Heart right ventricle (tissue), 16 donors: Measurements from ENCODE around the gene KRT85. TPM values are rescaled to one million over a fixed set of nuclear protein-coding genes. Genes with fewer than 3 reads are reported as not detected.

Experiments
- ATAC-seq, 8 donors: fragments of 200-7000 bp; cut with Tn5 transposase; one replicate each; pipeline ENCODE4 v1.9.1; 2020; ENCODE audit warnings: mild to moderate bottlenecking in 8 of 8, moderate library complexity in 8 of 8, moderate number of reproducible peaks in 1 of 8
- DNase-seq, 2 donors: peaks; one replicate each; pipeline ENCODE4 v3.0.0-alpha.2; 2020
- H3K27ac ChIP-seq, 10 donors: fragments of 200-600 bp; sonication (generic) in 2 of 10; one replicate each; pipeline versions ENCODE4 v1.5.0 to v1.8.0; 2020 to 2022; ENCODE audit warnings: mild to moderate bottlenecking in 3 of 10
- H3K27me3 ChIP-seq, 7 donors: fragments of 200-600 bp; one replicate each; pipeline ENCODE4 v1.8.0; 2021 to 2022; ENCODE audit warnings: mild to moderate bottlenecking in 2 of 7
- H3K36me3 ChIP-seq, 9 donors: fragments of 200-600 bp; sonication (generic) in 1 of 9; one replicate each; pipeline versions ENCODE4 v1.5.0 to v1.8.0; 2020 to 2022; ENCODE audit warnings: mild to moderate bottlenecking in 2 of 9
- H3K4me1 ChIP-seq, 9 donors: fragments of 200-600 bp; sonication (generic) in 1 of 9; one replicate each; pipeline versions ENCODE4 v1.5.0 to v1.8.0; 2020 to 2022; ENCODE audit warnings: mild to moderate bottlenecking in 4 of 9
- H3K4me3 ChIP-seq, 10 donors: fragments of 200-600 bp; sonication (generic) in 2 of 10; one replicate each; pipeline versions ENCODE4 v1.5.0 to v1.8.0; 2020 to 2022; ENCODE audit warnings: mild to moderate bottlenecking in 7 of 10, moderate library complexity in 2 of 10
- H3K9me3 ChIP-seq, 11 donors: fragments of 200-600 bp in 10 of 11; sonication (generic) in 2 of 11; one replicate each; pipeline versions ENCODE4 v1.5.0 to v1.8.0; 2013 to 2022; ENCODE audit warnings: mild to moderate bottlenecking in 2 of 11, control low read depth in 1 of 11, moderate library complexity in 1 of 11
- CTCF ChIP-seq, 9 donors: fragments of 200-600 bp; sonication (generic) in 2 of 9; IDR thresholded peaks; one replicate each; pipeline versions ENCODE4 v1.5.0 to v1.8.0; 2021 to 2022; ENCODE audit warnings: antibody characterized with exemption in 9 of 9, mild to moderate bottlenecking in 5 of 9, moderate library complexity in 1 of 9
- WGBS, 2 donors: extraction: QIAGEN DNeasy Blood & Tissue Kit; methylation state at CpG; one replicate each; pipeline ENCODE4 v1.1.7; 2013; ENCODE audit warnings: inconsistent platforms in 1 of 2; 5-methylcytosine and 5-hydroxymethylcytosine counted together
- intact Hi-C, 10 donors: fragments of 100-400 bp; cut with DNase I; formaldehyde crosslinking; loops; one replicate each; pipeline versions ENCODE4 v1.11.1 to v1.14.2; 2022
- polyA plus RNA-seq, 2 donors: library from polyadenylated mRNA; stranded (reverse); fragments of 200-250 nt; gene quantifications; one replicate each; pipeline ENCODE4 v1.2.3, GENCODE V29; 2013
- total RNA-seq, 10 donors: library from RNA; stranded (reverse); fragmentation: NEBNext Ultra II Directional in 3 of 10; extraction: Animal tissue kit (Norgen Biotek cat#: 25700) in 3 of 10; gene quantifications; one replicate each; pipeline versions ENCODE4 v1.2.1 to v1.2.4, GENCODE V29; 2021 to 2023
- donor health status: Arrhythmogenic right ventricular cardiomyopathy.
- donor health status: ischemic (EF 13 %, LVEDD 7.1; RV severe dilation, severe dysfunction).
- donor health status: healthy with polysubstance abuse.
- donor health status: DM: no; HTN: yes; CAD: no.
- donor health status: DM: no; HTN: no; CAD: no.
- donor health status: ischemic (EF 25% LVEDD 6.9; RV normal size, moderate dysfunction).
- donor health status: ischemic (EF 25% LVEDD 5.7; RV mildly dilated, moderate dysfunction).
- donor health status: healthy.
- donor health status: DM: yes; HTN: yes; CAD: no.
- donor health status: Ischemic cardiomyopathy.
- donor health status: ischemic (EF 35%, LVEDD 5.7; RV mildly dilated, moderate dysfunction).
- donor health status: nonischemic (EF 11% LVEDD 7.7; RV severe dilation, severe dysfunction).
- donor health status: DM: yes; HTN: yes; CAD: no.
- donor health status: PGD.
- donor health status: ischemic (EF 29% LVEDD 5.4; RV normal size, mild dysfunction).
- donor health status: nonischemic (EF 23%, LVEDD 6.1; RV moderate dilation, normal function).

KRT85 gene
- total and polyA plus RNA-seq, 12 donors = not detected

GRCh38 chr12:52370926-52371608 lies 3.8 kb upstream of the KRT85 start:
- intact Hi-C loops = loop anchor here in 9 of 10 donors (5.0 to 10.0 kb wide), 11 partner anchors 134 to 614 kb away; no protein-coding TSS in a partner anchor
- Histone ChIP-seq H3K27me3 (peaks cover 0 to 33% (median 10%) of the 10 kb centered on the region in 7 donors), H3K36me3 (no peaks in the 10 kb centered on the region), H3K27ac (peak overlapping the region in 3 of 10 donors; percentile 12 to 28 (median 13)), H3K4me3 (no peak overlapping the region), H3K9me3 (peaks cover 0 to 7% (median 0%) of the 10 kb centered on the region in 11 donors), H3K4me1 (no peaks in the 10 kb centered on the region)
- no peak for TF ChIP-seq CTCF (IDR thresholded peaks at IDR 0.05)
- DNase-seq (peak in 1 of 2 donors; percentile 56), ATAC-seq (peak in 7 of 8 donors; percentile 55 to 85 (median 75))
- WGBS, 2 donors = 61 to 67% methylated on average over 12 of the region's 12 CpGs

GRCh38 chr12:52369809-52370208 lies 2.5 kb upstream of the KRT85 start:
- Histone ChIP-seq H3K36me3 (no peaks in the 10 kb centered on the region), H3K4me3 (no peak overlapping the region), H3K4me1 (no peaks in the 10 kb centered on the region), H3K9me3 (peaks cover 0 to 7% (median 0%) of the 10 kb centered on the region in 11 donors), H3K27me3 (peaks cover 0 to 35% (median 13%) of the 10 kb centered on the region in 7 donors), H3K27ac (no peak overlapping the region)
- WGBS, 2 donors = 66 to 72% methylated on average over 6 of the region's 6 CpGs
- intact Hi-C loops = loop anchor here in 9 of 10 donors (2.0 to 10.0 kb wide), 13 partner anchors 135 to 615 kb away; no protein-coding TSS in a partner anchor
- DNase-seq = no peak
- ATAC-seq = no peak
- no peak for TF ChIP-seq CTCF (IDR thresholded peaks at IDR 0.05)

GRCh38 chr12:52369211-52369610 lies 1.9 kb upstream of the KRT85 start:
- intact Hi-C loops = loop anchor here in 2 of 10 donors (2.0 to 10.0 kb wide), 2 partner anchors 146 to 504 kb away; no protein-coding TSS in a partner anchor
- Histone ChIP-seq H3K4me3 (no peak overlapping the region), H3K27me3 (peaks cover 0 to 37% (median 13%) of the 10 kb centered on the region in 7 donors), H3K4me1 (no peaks in the 10 kb centered on the region), H3K36me3 (no peaks in the 10 kb centered on the region), H3K27ac (no peak overlapping the region), H3K9me3 (peaks cover 0 to 6% (median 0%) of the 10 kb centered on the region in 11 donors)
- no peak for ATAC-seq
- no peak for DNase-seq
- WGBS, 2 donors = 69 to 82% methylated on average over 3 of the region's 3 CpGs
- no peak for TF ChIP-seq CTCF (IDR thresholded peaks at IDR 0.05)

- Histone ChIP-seq H3K27me3 (peaks cover 0 to 37% (median 13%) of the 10 kb centered on the region in 7 donors), H3K27ac (no peak overlapping the region), H3K4me3 (no peak overlapping the region), H3K36me3 (no peaks in the 10 kb centered on the region), H3K9me3 (no peaks in the 10 kb centered on the region), H3K4me1 (no peaks in the 10 kb centered on the region)
- TF ChIP-seq CTCF (IDR thresholded peaks at IDR 0.05) = no peak
- intact Hi-C loops = loop anchor here in 2 of 10 donors (2.0 to 10.0 kb wide), 2 partner anchors 146 to 504 kb away; no protein-coding TSS in a partner anchor
- DNase-seq = no peak
- ATAC-seq = no peak
- 68% methylated on average over 3 of the region's 3 CpGs for WGBS, 2 donors
Observed at GRCh38 chr12:52368508-52368907, 1.2 kb upstream of the KRT85 start.
